ENCODE data around the gene RNF10. TPM values are rescaled to one million over a fixed set of nuclear protein-coding genes. Genes with fewer than 3 reads are reported as not detected.
"Not testable (repeated sequence)": the region's sequence is repeated elsewhere in the genome, so short reads cannot be mapped to it uniquely, and the experiment has no call there.

Gene RNF10
- total RNA-seq, 1 donor from 2014 or later = 181 TPM

DNA sequence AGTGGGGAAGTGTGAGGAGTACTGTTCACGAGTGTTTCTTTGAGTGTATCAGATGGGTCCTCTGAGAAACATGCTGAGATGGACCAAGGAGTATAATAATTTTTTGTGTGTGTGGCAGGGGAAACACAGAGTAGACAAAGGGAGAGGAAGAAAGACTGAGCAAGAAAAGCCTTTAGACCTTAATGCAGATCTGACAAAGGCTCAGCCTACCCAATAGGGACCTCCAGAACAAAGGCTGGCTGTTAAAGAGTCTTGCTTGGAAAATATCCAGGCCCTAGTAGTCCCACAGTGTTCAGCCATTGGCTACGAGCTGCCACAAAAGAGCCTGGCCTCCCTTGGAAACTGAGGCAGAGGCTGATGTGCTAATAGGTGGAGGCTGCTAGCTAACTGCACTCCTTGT, 18.7 kb upstream of the RNF10 start:
- no peaks in the 10 kb centered on the region for H3K4me1 Mint-ChIP-seq (ENCODE audit: low read depth, unreplicated experiment)
- Histone ChIP-seq H3K36me3 (ENCODE audit: insufficient read depth, low read length) (peaks cover 3% of the 10 kb centered on the region), H3K9ac (ENCODE audit: low read length) (no peak overlapping the region), H3K79me2 (ENCODE audit: insufficient read depth, low read length) (no peaks in the 10 kb centered on the region), H2AFZ (ENCODE audit: low read depth, low read length) (no peak overlapping the region), H3K4me2 (ENCODE audit: low read length) (no peak overlapping the region), H3K27ac (ENCODE audit: low read depth, low read length) (no peak overlapping the region), H3K4me3 (ENCODE audit: insufficient read depth, low read depth, low read length) (no peak overlapping the region), H3K27me3 (ENCODE audit: insufficient read depth, low read length) (no peaks in the 10 kb centered on the region), H3K4me1 (ENCODE audit: insufficient read depth, low read length) (no peaks in the 10 kb centered on the region), H4K20me1 (ENCODE audit: insufficient read depth, low read length) (no peaks in the 10 kb centered on the region), H3K9me3 (ENCODE audit: insufficient read depth, low read depth, low read length) (no peaks in the 10 kb centered on the region)
- no peak for FAIRE-seq
- H3K36me3 Mint-ChIP-seq (ENCODE audit: low read depth, unreplicated experiment) = peaks cover 13% of the 10 kb centered on the region
- TF ChIP-seq EZH2 (IDR thresholded peaks at IDR 0.05; ENCODE audit: insufficient read depth, low read length) = no peak
- H3K27me3 Mint-ChIP-seq (ENCODE audit: low read depth, unreplicated experiment) = no peaks in the 10 kb centered on the region
- no peak overlapping the region for H3K4me3 Mint-ChIP-seq (ENCODE audit: unreplicated experiment)
- no peak for DNase-seq (ENCODE audit: low read depth)
- no peak overlapping the region for H3K27ac Mint-ChIP-seq (ENCODE audit: unreplicated experiment)
- H3K9me3 Mint-ChIP-seq (ENCODE audit: unreplicated experiment) = no peaks in the 10 kb centered on the region

DNA sequence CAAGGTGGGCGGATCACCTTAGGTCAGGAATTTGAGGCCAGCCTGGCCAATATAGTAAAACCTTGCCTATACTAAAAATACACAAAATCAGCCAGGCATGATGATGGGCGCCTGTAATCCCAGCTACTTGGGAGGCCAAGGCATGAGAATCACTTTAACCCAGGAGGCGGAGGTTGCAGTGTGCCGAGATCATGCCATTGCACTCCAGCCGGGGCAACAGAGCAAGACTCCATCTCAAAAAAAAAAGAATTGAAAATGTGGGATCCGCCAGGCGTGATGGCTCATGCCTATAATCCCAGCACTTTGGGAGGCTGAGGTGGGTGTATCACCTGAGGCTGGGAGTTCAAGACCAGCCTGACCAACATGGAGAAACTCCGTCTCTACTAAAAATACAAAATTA, 14.8 kb upstream of the RNF10 start:
- H3K79me2 ChIP-seq (ENCODE audit: insufficient read depth, low read length); DNase-seq (ENCODE audit: low read depth); H3K27me3 ChIP-seq (ENCODE audit: insufficient read depth, low read length); H3K27ac ChIP-seq (ENCODE audit: low read depth, low read length); H2AFZ ChIP-seq (ENCODE audit: low read depth, low read length); H3K4me3 ChIP-seq (ENCODE audit: insufficient read depth, low read depth, low read length); H3K9me3 Mint-ChIP-seq (ENCODE audit: unreplicated experiment); H3K4me1 Mint-ChIP-seq (ENCODE audit: low read depth, unreplicated experiment); H3K9me3 ChIP-seq (ENCODE audit: insufficient read depth, low read depth, low read length); H3K9ac ChIP-seq (ENCODE audit: low read length); H3K36me3 ChIP-seq (ENCODE audit: insufficient read depth, low read length); FAIRE-seq; H3K27ac Mint-ChIP-seq (ENCODE audit: unreplicated experiment); H3K4me2 ChIP-seq (ENCODE audit: low read length); H3K4me1 ChIP-seq (ENCODE audit: insufficient read depth, low read length); H3K4me3 Mint-ChIP-seq (ENCODE audit: unreplicated experiment); H4K20me1 ChIP-seq (ENCODE audit: insufficient read depth, low read length); H3K27me3 Mint-ChIP-seq (ENCODE audit: low read depth, unreplicated experiment): not testable (repeated sequence)
- peaks cover 11% of the 10 kb centered on the region for H3K36me3 Mint-ChIP-seq (ENCODE audit: low read depth, unreplicated experiment)

DNA sequence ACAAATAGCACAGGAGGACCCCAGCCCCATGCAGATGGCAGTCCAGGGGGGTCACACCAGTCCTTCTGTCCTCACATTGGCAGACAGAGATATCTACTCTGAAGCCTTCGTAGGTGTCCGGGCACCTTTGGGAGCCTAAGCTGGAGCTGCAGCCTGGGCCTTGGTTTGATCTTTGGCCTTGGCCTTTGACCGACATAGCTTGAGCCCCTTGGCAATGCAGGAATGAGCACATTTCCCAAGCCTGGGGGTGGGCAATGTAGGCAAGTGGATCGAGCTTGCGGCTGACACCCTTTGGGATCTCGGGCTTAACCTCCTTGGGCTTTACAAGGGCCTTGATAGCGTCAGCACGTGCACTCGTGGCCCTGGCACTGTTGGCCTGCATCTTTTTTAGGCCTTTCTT, 11.6 kb upstream of the RNF10 start:
- H3K4me1 ChIP-seq (ENCODE audit: insufficient read depth, low read length) = no peaks in the 10 kb centered on the region
- Mint-ChIP-seq H3K27me3 (ENCODE audit: low read depth, unreplicated experiment) (no peaks in the 10 kb centered on the region), H3K27ac (ENCODE audit: unreplicated experiment) (no peak overlapping the region), H3K36me3 (ENCODE audit: low read depth, unreplicated experiment) (peaks cover 2% of the 10 kb centered on the region), H3K4me1 (ENCODE audit: low read depth, unreplicated experiment) (no peaks in the 10 kb centered on the region), H3K4me3 (ENCODE audit: unreplicated experiment) (no peak overlapping the region), H3K9me3 (ENCODE audit: unreplicated experiment) (no peaks in the 10 kb centered on the region)
- H3K4me2 ChIP-seq (ENCODE audit: low read length) = no peak overlapping the region
- no peaks in the 10 kb centered on the region for H3K36me3 ChIP-seq (ENCODE audit: insufficient read depth, low read length)
- H3K4me3 ChIP-seq (ENCODE audit: insufficient read depth, low read depth, low read length) = no peak overlapping the region
- no peaks in the 10 kb centered on the region for H3K9me3 ChIP-seq (ENCODE audit: insufficient read depth, low read depth, low read length)
- TF ChIP-seq, protein P1, sequence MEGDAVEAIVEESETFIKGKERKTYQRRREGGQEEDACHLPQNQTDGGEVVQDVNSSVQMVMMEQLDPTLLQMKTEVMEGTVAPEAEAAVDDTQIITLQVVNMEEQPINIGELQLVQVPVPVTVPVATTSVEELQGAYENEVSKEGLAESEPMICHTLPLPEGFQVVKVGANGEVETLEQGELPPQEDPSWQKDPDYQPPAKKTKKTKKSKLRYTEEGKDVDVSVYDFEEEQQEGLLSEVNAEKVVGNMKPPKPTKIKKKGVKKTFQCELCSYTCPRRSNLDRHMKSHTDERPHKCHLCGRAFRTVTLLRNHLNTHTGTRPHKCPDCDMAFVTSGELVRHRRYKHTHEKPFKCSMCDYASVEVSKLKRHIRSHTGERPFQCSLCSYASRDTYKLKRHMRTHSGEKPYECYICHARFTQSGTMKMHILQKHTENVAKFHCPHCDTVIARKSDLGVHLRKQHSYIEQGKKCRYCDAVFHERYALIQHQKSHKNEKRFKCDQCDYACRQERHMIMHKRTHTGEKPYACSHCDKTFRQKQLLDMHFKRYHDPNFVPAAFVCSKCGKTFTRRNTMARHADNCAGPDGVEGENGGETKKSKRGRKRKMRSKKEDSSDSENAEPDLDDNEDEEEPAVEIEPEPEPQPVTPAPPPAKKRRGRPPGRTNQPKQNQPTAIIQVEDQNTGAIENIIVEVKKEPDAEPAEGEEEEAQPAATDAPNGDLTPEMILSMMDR (IDR thresholded peaks at IDR 0.05; ENCODE audit: insufficient read depth, low read depth, low read length) = no peak
- no peak for TF ChIP-seq EZH2 (IDR thresholded peaks at IDR 0.05; ENCODE audit: insufficient read depth, low read length)
- no peak overlapping the region for H3K9ac ChIP-seq (ENCODE audit: low read length)
- H3K27ac ChIP-seq (ENCODE audit: low read depth, low read length) = no peak overlapping the region
- H3K79me2 ChIP-seq (ENCODE audit: insufficient read depth, low read length) = no peaks in the 10 kb centered on the region
- no peak overlapping the region for H2AFZ ChIP-seq (ENCODE audit: low read depth, low read length)
- no peak for DNase-seq (ENCODE audit: low read depth)
- no peak for FAIRE-seq
- H4K20me1 ChIP-seq (ENCODE audit: insufficient read depth, low read length) = no peaks in the 10 kb centered on the region
- no peaks in the 10 kb centered on the region for H3K27me3 ChIP-seq (ENCODE audit: insufficient read depth, low read length)
